GM12874 (cell line): ENCODE results near the gene NDUFV3.

Source experiments
- TF ChIP-seq, protein P1 (sequence below): IDR thresholded peaks from 2 replicates; pipeline ENCODE4 v1.5.1; 2011; ENCODE audit warnings: low read depth, mild to moderate bottlenecking, control low read depth, low read length, moderate library complexity; ENCODE audit not compliant: insufficient read depth

Gene NDUFV3

GRCh38 chr21:42858957-42859890, 33.9 kb upstream of the NDUFV3 start:
- TF ChIP-seq, protein P1, sequence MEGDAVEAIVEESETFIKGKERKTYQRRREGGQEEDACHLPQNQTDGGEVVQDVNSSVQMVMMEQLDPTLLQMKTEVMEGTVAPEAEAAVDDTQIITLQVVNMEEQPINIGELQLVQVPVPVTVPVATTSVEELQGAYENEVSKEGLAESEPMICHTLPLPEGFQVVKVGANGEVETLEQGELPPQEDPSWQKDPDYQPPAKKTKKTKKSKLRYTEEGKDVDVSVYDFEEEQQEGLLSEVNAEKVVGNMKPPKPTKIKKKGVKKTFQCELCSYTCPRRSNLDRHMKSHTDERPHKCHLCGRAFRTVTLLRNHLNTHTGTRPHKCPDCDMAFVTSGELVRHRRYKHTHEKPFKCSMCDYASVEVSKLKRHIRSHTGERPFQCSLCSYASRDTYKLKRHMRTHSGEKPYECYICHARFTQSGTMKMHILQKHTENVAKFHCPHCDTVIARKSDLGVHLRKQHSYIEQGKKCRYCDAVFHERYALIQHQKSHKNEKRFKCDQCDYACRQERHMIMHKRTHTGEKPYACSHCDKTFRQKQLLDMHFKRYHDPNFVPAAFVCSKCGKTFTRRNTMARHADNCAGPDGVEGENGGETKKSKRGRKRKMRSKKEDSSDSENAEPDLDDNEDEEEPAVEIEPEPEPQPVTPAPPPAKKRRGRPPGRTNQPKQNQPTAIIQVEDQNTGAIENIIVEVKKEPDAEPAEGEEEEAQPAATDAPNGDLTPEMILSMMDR: no peak

- TF ChIP-seq, protein P1: no peak
Observed at GRCh38 chr21:42859891-42860230, 33.2 kb upstream of the NDUFV3 start.

- TF ChIP-seq, protein P1: no peak
Observed at GRCh38 chr21:42860345-42860744, 32.8 kb upstream of the NDUFV3 start.

- TF ChIP-seq, protein P1: no peak
Observed at GRCh38 chr21:42861311-42861847, 31.7 kb upstream of the NDUFV3 start.

DNA sequence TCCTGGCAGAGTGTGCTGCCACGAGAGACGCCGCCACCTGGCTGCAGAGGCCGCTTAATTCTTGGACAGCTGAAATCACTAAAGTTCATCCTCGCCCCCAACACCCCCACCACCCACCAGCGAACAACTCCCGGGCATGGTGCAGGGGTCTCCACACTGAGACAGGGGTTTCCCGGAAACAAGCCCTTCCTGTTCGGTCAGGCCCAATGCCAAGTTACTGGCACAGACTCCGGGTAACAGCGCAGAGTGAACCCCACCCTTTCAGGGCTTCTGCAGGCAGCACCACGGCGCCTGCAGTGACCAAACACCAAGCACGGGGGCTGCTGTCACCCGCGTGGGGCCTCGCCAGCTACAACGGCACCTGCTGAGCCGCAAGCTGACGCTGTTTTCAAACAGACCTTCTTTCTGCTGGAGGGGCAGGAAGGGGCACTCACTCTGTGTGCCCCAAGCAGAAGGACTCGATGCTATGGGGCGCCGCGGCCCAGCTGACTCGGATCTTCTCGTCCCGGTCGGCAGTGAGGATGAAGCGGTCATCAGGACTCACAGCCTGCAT, 31.2 kb upstream of the NDUFV3 start:
- TF ChIP-seq, protein P1: no peak

GRCh38 chr21:42862774-42863503, 30.2 kb upstream of the NDUFV3 start:
- TF ChIP-seq, protein P1: no peak

DNA sequence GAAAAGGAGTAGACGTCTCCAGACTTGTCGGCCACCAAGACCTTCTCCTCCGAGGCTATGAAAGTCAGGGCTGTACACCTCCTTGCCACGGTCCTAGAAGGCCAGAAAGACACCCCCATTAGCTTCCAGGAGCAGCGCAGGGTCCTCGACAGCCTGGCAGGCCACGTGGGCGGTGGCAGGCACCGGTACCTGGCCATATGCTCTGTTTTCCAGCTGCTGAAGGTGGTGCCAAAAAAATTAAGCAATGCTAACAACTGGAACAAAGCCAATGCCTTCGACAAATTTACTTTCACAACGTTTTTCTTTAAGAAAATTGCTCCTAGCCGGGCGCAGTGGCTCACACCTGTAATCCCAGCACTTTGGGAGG, 29.6 kb upstream of the NDUFV3 start:
- TF ChIP-seq, protein P1: no peak
